NCI-H1048 (cell line): Measurements from ENCODE around the gene SSBP2.

Experiments used
- DNase-seq: peaks from one replicate; lab custom pipeline; 2025; lab: John Stamatoyannopoulos, UW

The SSBP2 gene

DNA sequence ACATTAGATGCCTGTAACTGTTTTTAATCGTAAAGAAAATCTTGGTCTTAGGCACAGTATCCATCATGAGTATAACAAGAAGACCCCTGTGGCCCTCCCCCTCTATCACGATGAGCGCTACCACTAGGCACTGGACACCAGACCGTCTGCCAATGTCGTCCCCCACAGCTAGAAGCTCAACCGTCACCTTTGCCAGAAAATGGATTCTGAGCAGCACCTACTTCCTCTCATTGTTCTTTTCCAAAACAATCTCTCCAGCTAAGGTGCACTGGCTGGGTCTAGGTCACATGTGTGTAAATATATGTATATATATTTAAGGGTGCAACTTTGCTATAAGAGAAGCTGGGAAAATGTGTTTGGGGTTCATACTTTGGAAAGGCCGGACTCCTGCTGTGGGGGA lies 15.7 kb upstream of the SSBP2 start:
- DNase-seq = no peak

DNA sequence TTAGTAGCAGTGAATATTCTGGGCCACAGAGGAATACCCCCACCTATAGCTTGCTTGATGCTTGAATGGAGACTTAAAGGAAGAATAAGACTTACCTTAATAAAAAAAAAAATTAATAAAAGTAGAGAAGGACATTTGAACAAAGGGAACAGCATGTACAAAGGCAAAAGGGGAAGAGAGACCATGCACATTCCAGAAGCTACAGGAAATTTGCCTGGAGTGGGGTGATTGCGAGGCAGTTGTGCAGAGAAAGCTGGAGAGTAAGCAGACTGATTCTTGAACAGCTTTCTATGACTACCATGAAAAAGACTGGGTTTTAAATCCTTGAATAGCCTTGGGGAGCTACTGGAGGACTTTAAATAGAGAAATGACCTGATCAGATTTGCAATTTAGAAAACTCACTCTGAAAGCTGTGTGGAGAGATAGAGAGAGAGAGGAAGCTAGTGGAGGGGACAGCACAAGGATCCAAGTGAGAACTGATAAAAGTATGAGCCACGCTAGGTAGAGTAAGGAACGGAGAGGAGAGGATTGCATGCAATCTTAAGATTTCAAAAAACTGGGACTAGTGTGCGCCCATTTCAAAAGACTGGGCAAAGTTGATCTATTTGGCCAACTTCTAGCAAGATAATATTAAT lies 12.5 kb upstream of the SSBP2 start:
- DNase-seq = no peak

DNA sequence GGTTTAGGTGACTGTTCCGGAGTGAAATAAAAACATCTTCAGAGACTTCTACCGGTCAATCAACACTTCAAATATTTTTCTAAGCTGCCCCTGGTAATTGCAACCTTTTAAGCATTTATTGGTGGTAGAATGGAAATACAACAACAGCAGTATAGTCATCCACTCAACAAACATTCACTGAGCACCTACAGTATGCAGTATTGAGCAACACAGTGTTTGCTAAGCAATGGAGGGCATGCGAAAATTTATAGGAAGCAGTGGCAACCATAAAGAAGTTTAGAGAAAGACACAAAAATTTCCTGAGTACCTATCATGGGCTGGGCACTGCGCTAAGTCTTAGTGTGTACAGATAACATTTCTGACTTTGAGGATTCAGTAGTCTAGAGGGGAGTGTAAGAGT lies 12.0 kb upstream of the SSBP2 start:
- no peak for DNase-seq

DNA sequence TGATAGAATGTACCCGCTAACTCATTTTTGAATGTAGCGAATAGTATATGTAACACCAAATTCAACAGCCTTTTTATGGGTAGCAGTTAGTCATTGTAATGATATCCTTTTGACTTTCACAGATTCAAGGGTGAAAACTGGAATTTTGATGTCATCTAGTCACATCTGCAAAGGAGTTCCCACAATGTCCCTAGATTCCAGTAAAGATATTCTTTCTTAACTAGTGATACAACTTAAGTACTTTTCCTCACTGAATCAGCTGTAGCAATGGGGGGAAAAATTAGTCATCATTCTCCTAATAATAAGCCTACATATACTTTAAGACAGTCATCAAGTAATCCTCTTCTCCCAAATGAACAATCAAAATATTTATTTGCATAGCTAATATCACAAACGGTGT lies 11.5 kb upstream of the SSBP2 start:
- DNase-seq = no peak

DNA sequence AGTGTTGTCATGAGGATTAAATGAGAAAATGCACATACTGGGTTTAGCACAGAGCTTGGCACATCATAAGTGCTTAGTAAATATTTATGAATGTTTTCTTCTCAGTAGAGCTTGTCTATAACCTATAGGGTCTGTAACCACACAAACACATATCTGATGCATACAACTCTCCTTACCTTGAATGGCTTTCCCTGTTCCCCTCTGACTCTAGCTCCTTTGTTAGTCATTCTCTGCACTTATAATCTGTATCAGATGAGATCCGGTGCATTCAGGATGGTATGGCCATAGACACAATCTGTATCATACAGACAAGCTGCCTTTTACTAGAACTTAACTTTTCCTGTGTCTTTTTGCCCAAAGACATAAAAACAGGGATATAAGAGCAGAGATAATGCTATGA lies 11.1 kb upstream of the SSBP2 start:
- DNase-seq = no peak

DNA sequence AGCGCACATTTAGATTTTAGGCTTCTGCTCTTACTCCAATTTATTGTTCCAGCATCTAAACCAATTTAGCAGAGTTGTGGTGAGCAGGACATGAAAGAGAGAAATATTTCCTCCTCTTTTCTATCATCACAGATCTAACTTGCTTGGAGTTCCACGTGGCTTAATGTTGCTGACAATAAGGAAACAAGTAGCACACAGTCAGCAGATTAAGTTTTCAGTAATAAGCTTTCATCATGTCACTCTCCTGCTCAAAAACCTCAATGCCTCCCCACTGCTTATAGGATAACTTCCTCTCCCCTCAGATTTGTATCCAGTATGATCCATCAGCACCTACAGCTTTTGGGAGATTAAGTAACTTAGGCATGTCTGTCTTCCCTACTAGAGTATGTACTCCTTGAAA lies 10.4 kb upstream of the SSBP2 start:
- no peak for DNase-seq

DNA sequence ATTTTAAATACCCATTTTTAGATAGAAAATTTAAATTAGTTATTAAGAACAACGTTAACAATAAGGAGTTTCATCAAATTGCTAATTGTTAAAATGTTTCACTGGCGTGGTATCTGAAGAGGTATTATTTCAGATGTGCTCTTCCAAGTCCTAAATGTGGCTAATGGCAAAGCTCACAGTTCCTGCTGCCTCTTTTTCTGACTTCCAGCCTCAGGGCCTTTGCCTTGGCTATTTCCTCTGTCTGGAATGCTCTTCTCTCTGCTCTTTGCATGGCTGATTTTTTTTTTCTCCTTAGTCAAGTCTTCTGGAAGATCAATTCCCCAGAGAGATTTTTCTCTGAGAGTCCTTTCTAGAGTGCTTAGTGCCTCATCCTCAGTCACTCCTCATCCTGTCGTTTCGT lies 9.6 kb upstream of the SSBP2 start:
- no peak for DNase-seq

DNA sequence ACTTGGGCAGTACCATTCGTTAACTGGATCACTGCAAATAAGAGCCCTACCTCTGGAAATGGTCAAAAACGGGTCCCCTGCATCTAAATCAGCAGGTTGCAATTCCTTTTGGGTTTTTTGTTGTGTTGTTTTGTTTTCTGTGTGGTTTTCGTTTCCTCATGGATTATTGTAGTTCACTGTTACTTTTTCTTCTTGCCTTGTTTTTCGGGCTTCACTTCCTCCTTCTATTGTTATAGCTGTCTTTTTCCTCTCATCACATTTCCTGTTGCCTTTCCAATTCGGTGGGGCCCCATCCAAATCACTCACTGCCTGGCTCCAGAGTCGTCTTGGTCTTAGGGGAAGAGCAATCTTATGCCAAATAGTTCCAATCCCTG lies 8.7 kb upstream of the SSBP2 start:
- DNase-seq = no peak

DNA sequence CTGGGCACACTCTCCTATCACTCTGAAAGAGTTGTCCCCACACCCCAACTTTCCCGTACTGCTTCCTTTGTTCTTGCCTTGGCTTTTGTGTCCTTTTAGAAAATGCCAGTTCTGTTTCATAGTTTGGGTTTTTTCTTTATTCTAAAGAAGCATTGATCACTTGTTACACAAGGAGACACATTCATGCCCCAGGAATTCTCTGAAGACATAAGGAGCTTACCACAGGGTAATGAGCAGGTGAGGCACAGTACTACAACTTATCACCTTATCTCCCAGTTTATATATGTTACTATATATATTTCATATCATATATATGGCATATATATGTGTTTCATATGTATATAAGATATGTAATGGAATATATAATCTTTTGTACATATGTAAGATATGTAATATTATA lies 6.5 kb upstream of the SSBP2 start:
- no peak for DNase-seq

DNA sequence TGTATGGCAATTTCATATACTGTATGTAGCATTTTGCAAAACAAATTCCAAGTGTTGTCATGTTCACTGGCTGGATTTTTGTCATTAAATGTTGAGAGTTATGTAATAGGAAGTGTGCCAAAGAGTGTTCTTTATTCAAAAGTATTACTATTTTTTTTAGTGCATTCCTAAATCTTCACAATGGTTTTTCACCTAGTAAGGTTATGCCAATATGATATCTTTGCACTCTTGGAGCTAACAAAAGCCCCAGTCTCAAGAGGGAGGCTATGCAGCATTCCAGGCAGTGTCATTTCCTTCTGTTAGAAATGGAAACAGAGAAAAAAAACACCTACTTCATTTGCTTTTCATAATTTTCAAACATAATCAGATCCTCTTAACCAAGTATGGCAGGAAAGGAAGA lies 5.1 kb upstream of the SSBP2 start:
- no peak for DNase-seq

DNA sequence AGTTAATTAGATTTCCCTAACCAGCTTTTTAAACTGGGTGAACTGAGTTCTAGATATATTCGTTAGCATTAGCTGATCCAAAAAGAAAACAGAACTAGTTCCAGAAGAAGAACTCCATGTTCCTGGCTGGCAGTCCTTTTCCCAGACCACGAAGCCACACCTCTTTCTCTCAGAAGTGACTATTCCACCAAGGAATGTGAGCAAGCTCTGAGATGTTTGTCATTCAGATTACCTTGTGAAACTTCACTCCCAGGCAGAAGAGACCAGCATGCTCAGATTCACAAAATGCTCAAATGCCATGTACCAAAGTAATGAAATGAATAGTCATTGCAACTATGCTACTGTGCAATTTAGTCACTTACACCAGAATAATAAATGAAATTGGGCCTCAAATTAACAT lies 4.4 kb upstream of the SSBP2 start:
- DNase-seq = no peak

DNA sequence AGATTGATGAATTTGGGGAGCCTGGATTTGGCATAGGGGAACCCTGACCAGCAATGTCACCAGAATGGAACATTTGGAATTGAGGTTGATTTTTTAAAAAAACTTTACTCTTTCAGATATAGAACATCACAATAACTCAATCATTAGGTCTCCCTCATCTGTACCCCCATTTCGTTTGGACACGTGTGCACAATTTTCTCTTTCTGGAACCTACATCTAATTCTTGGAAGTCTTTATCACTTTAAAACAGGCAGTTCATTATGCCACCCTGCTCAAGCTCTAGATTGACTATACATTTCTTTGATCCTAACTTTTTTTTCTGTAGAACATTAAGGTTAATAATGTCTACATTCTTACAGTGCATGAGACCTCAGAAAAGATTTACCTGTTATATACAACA lies 3.7 kb upstream of the SSBP2 start:
- no peak for DNase-seq

DNA sequence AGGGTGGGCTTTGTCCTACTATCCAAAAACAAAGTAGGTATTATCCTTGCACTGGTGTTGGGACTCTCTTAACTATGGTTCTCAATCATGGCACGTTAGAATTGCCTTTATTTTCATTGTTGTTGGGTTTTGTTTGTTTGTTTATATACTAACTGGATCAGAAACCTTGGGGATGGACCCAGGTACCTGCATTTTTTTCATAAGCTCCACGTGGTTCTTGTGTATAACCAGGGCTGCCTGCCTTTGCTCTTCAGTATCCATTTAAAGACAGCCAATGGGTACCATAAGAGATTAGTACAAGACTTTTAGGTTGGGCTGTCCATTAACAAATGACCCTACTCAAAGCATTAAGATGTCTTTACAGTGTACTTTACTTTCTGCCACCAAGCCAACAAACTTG lies 2.5 kb upstream of the SSBP2 start:
- no peak for DNase-seq

DNA sequence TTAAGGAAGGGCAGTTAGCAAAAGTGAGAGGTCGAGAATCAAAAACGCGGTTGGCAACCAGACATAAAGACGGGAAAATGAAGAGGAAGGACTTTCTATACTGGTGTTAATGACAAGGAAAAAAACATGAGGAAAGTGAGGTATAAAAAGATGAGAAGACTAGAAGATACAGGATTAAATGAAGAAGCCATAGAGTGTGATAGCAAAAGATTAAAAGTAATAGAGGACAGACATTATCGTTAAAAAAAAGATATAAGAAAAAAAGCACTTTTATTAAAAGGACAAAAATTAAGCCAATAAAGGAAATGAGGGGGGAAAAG lies 1.7 kb upstream of the SSBP2 start:
- no peak for DNase-seq

DNA sequence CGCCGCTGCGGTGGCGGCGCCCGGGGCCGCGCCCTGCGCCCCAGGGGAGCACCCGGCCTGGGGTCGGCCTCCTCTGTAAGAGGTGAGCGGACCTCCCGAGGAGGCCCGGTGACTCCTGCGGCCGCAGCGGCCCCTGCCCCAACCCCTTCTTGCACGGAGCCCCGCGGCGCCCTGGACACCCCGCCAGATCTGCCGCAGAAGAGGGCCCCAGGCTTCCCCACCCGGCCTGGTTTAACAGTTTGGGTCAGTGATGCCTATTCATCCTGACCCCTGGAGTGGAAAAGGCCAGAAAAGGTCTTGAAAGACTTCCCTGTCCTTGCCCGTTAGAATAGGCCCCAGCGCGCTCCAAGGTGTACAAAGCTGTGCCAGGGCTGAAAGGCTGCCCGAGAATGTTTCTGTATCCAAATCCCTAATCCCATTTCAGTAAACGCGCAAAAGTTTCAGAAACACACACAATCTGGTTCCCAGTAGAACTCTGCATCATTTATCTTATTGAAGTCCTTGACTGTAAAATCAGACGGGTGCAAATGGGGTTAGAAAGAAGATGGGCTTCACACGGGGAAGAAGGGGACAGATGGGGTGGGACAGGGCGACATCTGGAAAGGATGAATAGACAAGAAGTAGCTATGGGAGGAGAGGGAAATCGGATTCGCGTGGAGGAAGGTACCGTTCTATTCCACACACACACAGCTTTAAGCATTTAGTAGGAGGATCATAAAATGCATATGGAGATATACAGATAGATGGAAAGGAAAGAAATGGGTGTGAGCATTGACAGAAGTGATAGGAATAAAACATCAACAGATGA lies 1.1 kb upstream of the SSBP2 start:
- DNase-seq = no peak

DNA sequence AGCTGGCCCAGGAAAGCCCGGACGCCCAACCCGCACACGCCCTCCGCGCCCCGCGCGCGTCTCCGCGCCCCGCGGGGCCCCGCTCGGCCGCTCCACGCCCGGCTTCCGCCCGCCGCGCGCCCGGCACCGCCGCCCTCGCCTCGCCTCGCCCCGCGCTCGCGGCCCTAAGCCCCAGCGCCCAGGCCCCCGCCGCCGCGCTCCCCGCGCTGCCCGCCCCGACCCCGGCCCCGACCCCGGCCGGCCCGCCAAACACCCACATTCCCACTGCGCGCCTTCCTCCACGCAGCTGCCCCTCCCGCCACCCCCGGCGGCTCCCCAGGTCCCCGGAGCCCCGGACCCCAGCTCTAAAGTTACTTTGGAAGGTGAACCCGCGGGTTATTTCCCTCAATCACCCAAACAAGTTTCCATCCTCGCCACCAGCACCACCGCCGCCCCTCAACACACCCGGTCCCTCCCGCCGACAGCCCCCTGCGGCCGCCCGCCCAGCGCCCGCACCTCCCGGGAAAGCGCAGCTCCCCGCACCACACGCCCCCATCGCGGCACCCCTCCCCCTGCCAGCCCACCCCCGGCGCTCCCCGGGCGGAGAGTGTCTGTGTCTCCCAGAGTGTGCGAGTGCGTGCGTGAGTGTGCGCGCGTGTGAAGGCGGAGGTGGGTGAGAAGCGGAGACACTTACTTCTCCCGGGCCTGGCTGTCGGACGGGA lies 439 bp downstream of the SSBP2 start:
- DNase-seq = no peak

DNA sequence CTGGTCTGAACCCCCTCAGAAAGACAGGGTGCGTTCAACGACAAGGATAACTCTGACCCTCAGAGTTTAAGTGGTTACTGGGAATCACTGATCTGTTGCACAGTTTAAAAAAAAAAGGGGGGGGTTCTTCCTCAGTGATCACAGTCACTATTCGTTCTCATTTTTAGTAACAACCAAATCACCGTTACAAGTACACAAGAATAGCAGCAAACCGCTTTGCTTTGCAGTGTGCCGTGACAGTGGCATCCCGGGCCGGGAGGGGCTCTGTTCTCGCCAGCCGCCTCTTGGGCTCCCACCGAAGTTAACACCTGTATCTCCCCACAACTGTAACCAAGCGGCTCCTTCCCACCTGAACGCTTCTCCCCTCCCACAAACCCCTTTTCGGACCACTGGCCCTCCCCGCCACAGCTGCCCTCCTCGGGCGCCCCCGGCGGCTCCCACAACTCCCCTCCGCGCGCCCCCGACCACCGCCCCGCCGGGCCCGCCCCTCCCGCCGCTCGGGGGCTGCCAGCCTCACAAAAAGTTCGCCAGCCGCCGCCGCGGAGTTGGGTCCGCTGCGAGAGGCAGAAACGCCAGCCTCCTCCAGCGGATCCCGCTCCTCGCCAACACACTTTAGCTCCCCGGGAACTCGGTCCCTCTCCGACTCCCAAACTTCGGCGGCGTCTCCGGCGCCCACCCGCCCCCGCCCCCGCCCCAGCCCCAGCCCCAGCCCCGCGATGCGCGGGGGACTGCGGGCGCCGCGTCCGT lies 1.2 kb downstream of the SSBP2 start:
- DNase-seq = no peak

DNA sequence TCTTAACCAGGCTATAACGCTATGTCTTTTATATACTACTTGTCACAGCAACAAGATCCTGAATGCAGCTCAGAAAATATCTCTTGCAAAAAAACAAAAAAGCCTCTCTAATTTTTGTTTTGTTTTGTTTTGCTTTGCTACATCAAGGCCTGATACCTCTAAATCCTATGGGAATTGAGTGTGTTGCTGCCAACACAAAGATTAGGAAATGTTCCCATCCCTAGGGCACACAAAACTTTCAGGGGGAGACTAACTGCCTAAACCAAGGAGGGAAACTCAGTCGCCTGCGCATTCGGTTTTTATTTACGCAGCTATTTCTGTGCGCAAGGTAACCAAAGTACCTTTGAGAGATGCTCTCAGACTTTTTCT lies 1.7 kb downstream of the SSBP2 start:
- DNase-seq = no peak

DNA sequence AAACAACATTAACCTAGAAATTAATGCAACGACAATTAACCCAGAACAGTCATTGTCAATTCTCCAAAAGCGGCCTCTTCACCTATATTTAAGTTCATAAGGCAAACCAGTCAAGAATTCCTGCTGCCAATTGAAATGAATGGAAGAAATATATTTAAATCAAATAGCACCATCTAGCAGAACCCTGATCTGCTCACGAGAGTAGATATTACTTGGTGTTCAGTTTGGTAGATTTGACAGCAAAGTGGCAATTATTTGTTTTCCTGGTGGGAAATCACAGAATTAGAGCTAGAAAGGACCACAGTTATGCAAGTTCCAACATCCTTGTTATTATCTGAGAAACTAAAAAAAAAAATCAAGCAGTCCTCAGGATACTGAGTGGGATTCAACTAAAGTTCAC lies 2.3 kb downstream of the SSBP2 start:
- no peak for DNase-seq

DNA sequence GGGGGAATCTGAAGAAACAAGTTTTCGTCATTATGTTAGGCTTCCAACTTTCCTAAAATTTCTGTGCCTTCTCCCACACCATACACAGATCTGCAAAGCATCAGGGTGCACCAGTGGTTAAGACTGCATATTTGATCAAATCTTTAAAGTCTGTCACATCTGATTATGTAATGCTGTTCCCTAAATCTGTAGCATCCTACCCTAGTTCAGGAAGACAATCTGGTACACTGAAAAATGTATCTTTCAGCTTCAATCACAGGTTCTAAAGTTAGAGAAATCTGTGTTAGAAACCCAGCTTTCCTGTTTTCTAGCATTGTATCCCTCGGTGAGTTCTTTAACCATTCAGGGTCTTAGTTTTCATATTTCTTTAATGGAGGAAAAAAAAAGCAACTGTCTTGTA lies 3.9 kb downstream of the SSBP2 start:
- no peak for DNase-seq

DNA sequence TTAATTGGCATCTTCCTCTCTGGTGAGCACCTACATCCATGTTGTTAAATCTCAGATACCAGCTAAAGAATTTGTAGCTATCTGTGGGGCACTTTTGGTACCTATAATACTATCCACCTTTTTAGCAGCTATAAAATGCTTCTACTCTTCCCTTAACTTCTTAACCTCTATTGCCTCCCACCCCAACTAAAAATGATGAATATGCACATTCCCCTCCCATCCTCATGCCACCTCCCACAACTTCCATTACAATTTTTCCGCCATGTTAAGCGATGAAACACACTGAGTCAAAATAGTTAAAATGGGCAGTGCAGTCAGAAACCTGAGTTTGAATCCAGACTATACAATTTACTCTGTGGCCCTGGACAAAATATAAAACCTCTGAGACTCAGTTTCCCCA lies 10.1 kb downstream of the SSBP2 start:
- no peak for DNase-seq

DNA sequence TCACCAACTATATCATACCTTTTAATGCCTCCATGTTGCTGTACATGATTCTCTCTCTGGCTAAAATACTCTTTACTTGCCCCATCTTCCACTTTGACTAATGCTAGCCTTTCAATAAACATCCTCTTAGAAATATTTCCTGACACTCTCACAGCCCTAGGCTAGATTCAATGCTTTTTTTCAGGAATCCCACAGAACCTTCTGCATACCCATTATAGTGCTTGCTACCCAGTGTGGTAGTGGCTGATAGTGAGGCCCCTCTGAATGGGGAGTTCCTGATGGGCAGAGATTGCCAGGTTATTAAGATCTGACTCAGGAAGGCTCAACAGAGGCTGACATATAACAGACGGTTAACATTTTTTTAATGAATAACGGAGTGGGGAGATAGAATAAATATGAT lies 11.6 kb downstream of the SSBP2 start:
- no peak for DNase-seq

DNA sequence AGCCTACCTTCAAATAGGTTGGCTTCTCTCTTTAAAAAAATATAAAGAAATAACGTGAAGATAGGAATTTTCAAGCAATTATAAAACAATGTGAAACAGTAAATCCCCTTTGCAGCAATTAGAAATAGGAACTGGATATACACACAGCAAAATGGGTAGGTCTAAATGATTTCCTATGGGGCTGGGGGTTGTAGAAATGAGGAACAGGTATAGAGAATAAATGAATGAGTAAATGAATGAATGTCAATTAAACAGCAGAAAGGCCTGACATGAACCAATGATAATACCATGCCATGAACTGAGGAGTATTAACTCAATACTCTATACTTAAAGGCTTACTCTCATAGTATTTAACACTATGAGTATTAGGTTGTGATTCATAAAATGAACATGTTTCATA lies 21.6 kb downstream of the SSBP2 start:
- no peak for DNase-seq
